Activated gamma-delta T cell (primary cell): ENCODE results near the gene ATP5ME.

Experiments
- DNase-seq: peaks from one replicate; lab custom pipeline; 2025; lab: John Stamatoyannopoulos, UW

ATP5ME gene

GRCh38 chr4:634599-634985 is 39.5 kb downstream of the ATP5ME start:
- no peak for DNase-seq

DNA sequence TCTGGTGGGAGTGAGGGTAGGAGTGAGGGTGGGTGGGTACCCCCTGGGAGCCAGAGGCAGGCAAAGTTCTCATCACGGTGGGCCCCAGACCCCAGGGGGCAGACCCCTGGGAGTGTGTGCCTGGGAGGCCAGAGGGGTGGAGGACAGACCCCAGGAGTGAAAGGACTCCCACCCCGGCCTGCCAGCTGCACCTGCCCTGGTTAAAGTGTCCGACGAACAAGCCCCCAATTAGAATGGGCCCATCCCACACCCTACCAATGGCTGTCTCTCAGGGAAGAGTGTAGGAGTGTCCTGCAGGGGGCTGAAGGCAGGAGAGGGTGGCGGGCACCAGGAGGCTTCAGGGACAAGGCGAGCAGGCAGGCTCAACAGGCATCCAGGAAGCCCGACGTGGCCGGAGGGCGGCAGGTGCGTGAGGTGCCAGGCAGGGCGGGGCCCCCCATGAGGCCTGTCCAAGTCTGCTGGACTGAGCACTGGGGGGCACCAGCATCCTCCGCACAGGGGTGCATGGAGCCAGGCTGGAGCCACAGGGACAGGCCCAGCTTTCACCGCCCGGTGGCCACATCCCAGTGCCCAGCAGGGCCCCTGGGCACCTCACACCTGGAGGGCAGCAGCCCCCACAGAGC is 40.0 kb downstream of the ATP5ME start:
- no peak for DNase-seq

GRCh38 chr4:633406-633805 is 40.7 kb downstream of the ATP5ME start:
- no peak for DNase-seq

- no peak for DNase-seq
Measured at GRCh38 chr4:632926-633325, 41.1 kb downstream of the ATP5ME start.

- no peak for DNase-seq
Measured at GRCh38 chr4:632196-632790, 41.8 kb downstream of the ATP5ME start.

DNA sequence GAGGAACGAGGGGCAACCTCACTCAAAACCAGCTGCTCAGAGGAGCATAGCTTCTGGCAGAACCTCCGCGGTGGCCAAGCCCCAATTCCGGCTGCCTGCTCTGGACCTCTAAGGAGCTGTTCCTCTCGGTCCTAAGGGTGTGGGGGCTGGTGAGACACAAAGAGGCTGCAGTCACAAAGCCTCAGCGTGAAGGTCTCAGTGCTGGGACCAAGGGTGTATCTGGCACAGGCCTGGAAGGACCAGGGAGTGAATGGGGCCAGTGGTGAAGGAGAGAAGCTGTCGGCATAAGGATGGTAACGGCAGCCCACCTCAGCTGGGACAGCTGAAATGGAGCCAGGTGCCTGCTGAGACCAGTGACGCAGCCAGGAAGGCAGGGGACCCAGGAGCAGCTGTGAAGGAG is 43.4 kb downstream of the ATP5ME start:
- no peak for DNase-seq

DNA sequence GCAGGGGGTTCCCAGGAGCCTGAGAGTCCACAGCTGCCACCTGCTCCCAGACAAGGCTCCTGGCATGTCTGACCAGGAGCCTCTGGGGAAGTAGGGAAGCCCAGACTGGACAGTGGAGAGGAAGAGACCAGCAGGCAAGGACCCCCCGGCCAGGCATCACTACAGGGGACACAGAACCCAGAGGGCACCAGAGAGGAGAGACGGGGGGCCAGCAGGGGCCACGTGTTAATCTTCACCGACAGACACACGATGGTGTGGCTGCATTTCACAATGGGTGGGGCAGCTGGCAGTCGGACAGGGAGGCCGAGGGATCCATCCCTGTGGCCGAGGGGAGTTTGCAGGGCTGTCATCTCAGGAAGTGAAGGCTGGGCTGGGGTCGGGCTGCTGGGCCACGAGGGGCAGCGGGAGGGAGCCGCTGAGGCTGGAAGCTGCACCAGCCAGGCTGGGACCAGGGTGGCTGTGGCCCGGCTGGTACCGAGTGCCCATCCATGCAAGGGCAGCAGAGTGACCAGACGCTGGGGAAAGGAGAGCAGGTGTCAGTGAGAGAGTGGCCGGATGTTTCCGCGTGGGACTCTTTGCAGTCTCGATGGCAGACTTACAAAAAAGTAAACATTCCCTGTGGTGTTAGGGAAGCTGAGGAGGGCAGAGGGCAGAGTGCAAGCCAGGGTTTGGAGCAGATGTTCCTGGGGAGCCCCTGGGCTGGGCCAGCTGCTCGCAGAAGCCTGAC is 44.0 kb downstream of the ATP5ME start:
- no peak for DNase-seq

DNA sequence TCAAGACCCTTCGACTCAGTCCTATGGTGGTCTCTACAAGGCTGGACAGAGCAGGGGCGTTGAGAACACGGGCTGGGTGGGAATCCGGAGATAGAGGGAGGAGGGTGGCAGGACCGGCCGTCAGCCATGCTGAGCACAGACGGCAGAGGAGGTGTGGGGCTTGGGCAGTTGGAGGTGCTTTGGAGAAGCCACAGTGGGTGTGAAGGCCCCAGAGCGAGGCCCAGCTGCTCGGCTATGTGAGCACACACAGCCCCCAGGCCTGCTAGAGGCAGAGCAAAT is 44.5 kb downstream of the ATP5ME start:
- no peak for DNase-seq

DNA sequence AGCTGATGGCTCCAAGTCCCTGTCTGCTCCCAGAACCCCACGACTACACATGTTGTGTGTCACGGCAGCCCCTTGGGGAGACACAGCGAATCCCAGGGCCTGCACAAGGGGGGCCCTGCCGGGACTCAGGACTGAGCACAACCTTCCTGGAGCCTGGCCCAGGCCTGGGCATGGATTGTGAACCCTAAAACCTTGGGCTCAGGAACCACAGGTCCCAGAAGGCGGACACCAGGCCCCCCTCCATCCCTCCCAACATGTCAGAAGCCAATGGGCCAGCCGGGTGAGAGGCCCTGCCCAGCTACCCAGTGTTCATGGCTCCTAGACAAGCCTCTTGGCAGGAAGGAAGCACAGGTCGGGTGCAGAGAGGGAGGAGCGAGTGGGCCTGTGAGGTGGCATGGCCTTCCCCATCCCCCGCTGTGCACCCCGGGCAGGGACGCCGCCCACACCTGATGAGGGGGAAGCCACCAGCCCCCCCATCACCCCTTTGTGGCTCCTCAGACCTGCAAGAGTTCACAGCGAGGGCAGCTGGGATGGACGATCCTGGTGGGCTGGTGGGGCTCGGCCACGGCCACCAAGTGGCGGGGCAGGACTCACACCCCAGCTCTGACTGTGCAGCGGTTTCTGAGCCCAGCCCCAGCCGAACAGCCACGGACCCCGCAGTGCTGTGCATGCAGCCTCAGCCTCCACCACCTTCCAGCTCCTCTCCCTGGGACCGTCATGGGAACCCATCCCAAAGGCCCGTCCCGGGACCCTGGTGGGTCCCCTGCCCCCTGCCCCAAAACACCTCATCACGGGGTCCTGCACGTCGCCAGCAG is 45.0 kb downstream of the ATP5ME start:
- DNase-seq, result no peak

DNA sequence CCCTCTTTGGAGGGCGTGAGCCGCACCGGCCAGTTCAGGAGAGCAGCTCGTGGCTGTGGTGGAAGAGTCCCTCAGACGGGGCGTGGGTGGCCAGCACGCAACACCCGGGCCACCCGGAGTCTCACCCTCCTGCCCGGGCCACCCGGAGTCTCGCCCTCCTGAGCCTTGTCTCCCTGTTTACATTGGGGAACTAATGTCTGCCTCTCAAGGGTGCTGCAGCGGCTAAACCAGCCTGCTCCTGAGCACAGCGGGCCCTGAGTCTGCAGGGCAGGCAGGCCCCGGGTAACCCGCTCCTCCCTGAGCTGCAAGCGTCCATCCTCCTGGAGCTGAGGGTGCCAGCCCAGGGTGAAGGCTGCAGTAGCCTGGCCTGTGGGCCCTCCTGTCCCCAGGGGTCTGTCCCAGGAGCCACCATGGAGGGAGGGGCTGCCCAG is 45.8 kb downstream of the ATP5ME start:
- no peak for DNase-seq

DNA sequence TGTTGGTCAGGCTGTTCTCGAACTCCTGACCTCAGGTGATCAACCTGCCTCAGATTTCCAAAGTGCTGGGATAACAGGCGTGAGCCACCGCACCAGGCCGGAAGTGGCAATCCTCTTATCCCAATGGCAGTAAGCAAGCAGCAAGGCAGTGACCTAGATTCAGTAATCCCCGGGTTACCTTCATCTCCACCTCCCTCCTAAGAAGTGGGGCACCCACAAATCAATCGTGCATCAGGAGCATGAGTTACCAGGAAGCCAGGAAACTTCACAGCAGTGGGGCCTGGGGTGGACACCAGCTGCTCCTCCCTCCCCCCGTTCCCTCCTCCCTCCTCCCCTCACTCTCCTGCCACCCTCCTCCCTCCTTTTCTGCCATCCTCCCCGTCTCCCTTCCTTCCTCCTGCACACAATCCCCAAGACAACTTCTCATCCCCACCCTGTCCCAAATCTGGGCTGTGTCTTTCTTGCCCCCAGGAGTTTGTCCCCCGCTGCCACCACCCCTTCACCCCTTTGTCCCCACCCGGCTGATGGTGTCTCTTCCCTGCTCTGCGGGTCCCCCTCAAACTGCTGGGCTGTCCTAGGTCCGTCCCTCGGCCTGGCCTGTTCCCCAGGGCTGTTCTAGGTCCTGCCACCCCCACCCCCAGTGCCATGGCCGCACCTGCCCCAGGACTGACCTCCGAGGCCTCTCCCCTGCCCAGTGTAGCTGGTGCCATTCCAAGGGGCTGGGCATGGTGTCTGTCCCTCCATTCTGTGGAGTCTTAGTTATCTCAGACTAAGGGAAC is 46.5 kb downstream of the ATP5ME start:
- DNase-seq, result no peak

GRCh38 chr4:626201-627091 is 47.6 kb downstream of the ATP5ME start:
- DNase-seq, result no peak

DNA sequence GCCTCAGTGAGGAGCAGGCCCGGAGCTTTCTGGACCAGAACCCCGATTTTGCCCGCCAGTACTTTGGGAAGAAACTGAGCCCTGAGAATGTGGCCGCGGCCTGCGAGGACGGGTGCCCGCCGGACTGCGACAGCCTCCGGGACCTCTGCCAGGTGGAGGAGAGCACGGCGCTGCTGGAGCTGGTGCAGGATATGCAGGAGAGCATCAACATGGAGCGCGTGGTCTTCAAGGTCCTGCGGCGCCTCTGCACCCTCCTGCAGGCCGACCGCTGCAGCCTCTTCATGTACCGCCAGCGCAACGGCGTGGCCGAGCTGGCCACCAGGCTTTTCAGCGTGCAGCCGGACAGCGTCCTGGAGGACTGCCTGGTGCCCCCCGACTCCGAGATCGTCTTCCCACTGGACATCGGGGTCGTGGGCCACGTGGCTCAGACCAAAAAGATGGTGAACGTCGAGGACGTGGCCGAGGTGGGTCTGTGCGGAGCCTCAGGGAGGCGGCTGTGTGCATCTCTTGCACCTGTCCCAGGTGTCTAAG is 48.4 kb downstream of the ATP5ME start:
- no peak for DNase-seq

DNA sequence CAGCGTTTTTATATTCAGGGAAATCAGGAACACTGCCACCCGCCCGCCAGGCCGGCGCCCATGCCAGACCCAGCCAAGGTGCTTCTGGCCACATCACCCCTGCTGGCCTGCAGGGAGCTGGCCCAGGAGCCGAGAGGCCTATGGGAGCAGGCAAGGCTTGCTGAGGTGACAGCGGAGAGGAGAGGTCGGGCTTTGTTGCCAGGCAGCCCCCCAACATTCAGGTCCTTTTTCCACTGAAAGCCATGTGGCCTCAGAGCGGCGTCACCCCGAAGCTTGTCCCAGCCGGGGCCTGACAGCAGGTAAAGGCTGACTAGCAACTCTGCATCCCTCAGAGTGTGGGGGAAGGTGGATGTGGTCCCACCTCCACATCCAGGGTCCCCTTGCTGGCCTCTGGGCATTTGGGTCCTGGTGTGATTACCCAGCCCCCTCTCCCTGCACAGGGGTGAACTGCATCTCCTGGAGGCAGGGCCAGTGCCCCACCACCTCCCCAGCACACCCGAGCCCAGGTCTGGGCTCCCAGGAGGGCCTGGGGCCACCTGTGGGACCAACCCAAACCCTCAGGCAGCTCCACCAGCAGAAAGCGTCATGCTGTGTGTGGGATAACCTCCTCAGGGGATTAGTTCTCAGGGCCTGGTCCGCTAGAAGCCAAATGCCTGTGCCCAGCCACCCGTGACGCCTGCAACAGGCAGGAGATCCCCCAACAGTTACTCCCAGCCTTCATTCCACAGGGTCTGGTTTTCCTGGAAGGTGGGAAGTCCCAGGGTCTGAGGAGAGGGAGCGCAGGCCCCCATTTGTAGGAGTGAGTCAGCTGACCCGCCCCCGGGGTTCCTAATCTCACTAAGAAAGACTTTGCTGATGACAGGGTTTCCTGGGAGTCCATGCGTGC is 49.1 kb downstream of the ATP5ME start, which contains the start of gene PDE6B:
Gene PDE6B (plus strand): TSS at position 869 of the 886 bp plus-strand sequence. CDS start 54 bp downstream, outside the sequence.
- DNase-seq, result no peak

GRCh38 chr4:623914-624566 is 50.0 kb downstream of the ATP5ME start:
- no peak for DNase-seq

GRCh38 chr4:622996-623913 is 50.8 kb downstream of the ATP5ME start:
- no peak for DNase-seq
